Neural crest cell (in vitro differentiated cells): Measurements from ENCODE around the gene ANXA6. TPM values are rescaled to one million over a fixed set of nuclear protein-coding genes. Genes with fewer than 3 reads are reported as not detected.

ENCODE experiments used
- DNase-seq: peaks from one replicate; pipeline ENCODE4 v3.0.0; 2021; ENCODE audit warnings: low read depth, mixed read lengths, low spot score
- H3K27ac Mint-ChIP-seq: one replicate; pipeline ENCODE4 v1.8.0; 2021; ENCODE audit warnings: mild to moderate bottlenecking, mixed read lengths; ENCODE audit not compliant: unreplicated experiment
- H3K27me3 Mint-ChIP-seq: 2 replicates; pipeline ENCODE4 v1.8.0; 2021; ENCODE audit warnings: low read depth, mild to moderate bottlenecking, mixed read lengths
- H3K36me3 Mint-ChIP-seq: 2 replicates; pipeline ENCODE4 v1.8.0; 2021; ENCODE audit warnings: low read depth, mild to moderate bottlenecking, mixed read lengths
- H3K4me1 Mint-ChIP-seq: 2 replicates; pipeline ENCODE4 v1.8.0; 2021; ENCODE audit warnings: mixed read lengths
- H3K4me3 Mint-ChIP-seq: one replicate; pipeline ENCODE4 v1.8.0; 2021; ENCODE audit warnings: mild to moderate bottlenecking, mixed read lengths
- H3K9me3 Mint-ChIP-seq: 2 replicates; pipeline ENCODE4 v1.8.0; 2021; ENCODE audit warnings: mixed read lengths
- total RNA-seq: library from RNA; stranded (reverse); gene quantifications from 2 replicates; pipeline ENCODE4 v1.2.1, GENCODE V29; 2021
- TF ChIP-seq, protein P1 (sequence below): fragments of 200-600 bp; sonication (generic); conservative IDR thresholded peaks from 2 replicates; pipeline ENCODE4 v1.5.0; 2021; ENCODE audit warnings: antibody characterized with exemption, mild to moderate bottlenecking

ANXA6 gene
- total RNA-seq, 1 donor from 2014 or later = 151 TPM

DNA sequence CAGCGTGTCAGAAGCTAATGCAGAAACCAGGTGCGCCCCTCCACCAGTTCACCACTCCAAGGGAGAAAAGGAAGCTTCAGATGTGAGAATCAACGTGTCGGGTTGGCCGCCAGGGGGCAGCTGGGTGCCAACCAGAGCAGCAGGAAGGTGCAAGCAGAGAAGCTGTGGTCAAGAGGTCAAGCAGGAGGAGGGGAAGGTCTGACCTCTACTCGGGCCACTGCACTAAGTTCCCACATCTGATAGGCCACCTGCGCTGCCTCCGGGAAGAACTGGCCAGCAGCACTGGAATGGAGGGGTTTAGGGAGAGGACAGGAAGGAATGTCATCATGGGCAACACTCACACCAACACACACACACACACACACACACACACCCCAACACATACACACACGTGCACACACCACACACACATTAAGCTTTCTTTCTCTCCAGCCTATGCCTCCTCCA, 31.4 kb downstream of the ANXA6 start:
- peak overlapping the region; percentile 8 for H3K4me3 Mint-ChIP-seq
- peaks cover 18% of the 10 kb centered on the region for H3K4me1 Mint-ChIP-seq
- no peaks in the 10 kb centered on the region for H3K9me3 Mint-ChIP-seq
- H3K27ac Mint-ChIP-seq = no peak overlapping the region
- H3K27me3 Mint-ChIP-seq = no peaks in the 10 kb centered on the region
- peak; percentile 63 for DNase-seq
- H3K36me3 Mint-ChIP-seq = peaks cover 18% of the 10 kb centered on the region
- TF ChIP-seq, protein P1, sequence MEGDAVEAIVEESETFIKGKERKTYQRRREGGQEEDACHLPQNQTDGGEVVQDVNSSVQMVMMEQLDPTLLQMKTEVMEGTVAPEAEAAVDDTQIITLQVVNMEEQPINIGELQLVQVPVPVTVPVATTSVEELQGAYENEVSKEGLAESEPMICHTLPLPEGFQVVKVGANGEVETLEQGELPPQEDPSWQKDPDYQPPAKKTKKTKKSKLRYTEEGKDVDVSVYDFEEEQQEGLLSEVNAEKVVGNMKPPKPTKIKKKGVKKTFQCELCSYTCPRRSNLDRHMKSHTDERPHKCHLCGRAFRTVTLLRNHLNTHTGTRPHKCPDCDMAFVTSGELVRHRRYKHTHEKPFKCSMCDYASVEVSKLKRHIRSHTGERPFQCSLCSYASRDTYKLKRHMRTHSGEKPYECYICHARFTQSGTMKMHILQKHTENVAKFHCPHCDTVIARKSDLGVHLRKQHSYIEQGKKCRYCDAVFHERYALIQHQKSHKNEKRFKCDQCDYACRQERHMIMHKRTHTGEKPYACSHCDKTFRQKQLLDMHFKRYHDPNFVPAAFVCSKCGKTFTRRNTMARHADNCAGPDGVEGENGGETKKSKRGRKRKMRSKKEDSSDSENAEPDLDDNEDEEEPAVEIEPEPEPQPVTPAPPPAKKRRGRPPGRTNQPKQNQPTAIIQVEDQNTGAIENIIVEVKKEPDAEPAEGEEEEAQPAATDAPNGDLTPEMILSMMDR = peak; percentile 86

DNA sequence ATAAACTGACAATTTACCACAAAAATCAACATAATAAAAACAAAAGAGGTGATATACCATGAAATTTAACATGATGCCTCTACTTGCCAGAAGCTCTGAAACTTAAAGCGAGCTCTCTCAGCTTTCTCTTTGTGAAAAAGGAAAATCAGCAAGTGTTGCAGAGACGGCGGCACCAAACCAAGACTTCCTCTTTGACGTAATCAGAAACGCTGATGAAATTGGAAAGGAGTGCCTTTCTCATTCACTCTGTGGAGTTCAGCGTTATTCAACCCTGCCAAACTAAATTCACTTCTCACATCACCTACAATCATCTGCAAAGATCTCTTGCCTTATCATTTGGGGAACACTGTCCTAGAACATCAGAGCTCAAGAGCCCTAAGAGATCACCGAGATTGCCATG, 32.2 kb downstream of the ANXA6 start:
- TF ChIP-seq, protein P1 = no peak
- H3K36me3 Mint-ChIP-seq = peaks cover 18% of the 10 kb centered on the region
- peaks cover 18% of the 10 kb centered on the region for H3K4me1 Mint-ChIP-seq
- H3K4me3 Mint-ChIP-seq = no peak overlapping the region
- no peaks in the 10 kb centered on the region for H3K27me3 Mint-ChIP-seq
- no peak overlapping the region for H3K27ac Mint-ChIP-seq
- no peaks in the 10 kb centered on the region for H3K9me3 Mint-ChIP-seq
- DNase-seq = no peak

DNA sequence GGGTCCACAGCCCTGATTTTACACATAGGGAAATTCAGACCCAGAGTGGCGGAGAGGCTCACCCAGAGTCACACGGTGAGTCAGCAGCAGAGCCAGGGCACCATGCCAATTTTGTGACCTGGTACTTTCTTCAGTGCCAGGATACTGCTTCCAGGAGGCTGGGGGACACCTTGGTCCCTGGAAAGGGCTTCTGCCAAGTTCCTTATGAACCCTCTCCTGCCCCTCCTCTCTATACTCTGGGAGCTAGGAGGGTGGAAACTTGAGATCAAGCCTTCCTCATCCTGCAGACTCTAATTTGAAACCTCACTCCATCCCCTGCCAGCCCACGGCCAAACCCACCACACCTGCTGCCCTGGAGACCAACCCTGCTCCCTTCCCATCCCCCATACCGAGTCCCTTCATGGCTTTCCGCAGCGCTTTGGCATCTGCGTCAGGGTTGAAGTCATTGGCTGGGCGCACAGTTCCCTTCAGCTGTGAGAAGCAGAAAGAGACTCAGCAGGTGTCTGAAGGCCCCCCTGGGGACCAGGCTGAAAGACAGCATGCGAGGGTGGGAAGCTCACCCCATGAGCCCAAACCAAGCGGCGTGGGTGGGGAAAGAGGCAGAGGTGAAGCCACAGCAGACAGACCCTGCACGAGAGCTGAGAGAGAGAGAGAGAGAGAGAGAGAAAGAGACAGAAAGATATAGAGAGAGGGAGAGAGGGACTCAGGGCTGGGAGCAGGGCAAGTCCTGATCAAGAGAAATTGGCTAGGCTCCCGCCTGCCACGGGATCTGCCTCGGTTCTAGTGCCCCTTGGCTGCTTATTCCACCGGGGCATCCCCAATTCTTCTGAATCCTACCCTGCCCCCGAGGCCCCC, 33.5 kb downstream of the ANXA6 start:
- Mint-ChIP-seq H3K9me3 (no peaks in the 10 kb centered on the region), H3K27me3 (no peaks in the 10 kb centered on the region), H3K27ac (peak overlapping the region; percentile 58), H3K4me3 (no peak overlapping the region), H3K36me3 (peaks cover 16% of the 10 kb centered on the region), H3K4me1 (peaks cover 15% of the 10 kb centered on the region)
- TF ChIP-seq, protein P1 = no peak
- DNase-seq = no peak

DNA sequence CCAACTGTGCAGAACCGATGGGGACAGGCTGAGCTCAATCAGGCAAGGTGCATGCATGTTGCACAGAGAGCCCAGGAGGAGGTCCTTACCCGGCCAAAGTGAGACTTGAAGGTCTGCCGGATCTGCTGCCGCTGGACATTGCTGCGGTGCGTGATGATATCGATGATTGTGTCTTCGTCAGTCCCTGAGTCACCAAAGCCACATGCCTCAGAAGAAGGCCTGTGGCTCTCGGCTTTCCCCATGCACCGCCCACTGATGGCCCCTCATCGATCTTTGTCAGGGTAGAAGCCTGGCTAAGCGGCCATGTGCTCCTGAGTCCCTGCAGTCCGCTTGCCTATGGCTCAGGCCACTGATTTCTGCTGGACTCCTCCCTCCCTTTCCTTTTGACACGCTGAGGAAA, 34.8 kb downstream of the ANXA6 start:
- Mint-ChIP-seq H3K27ac (no peak overlapping the region), H3K27me3 (no peaks in the 10 kb centered on the region), H3K9me3 (no peaks in the 10 kb centered on the region), H3K36me3 (peaks cover 14% of the 10 kb centered on the region), H3K4me3 (no peak overlapping the region), H3K4me1 (peaks cover 15% of the 10 kb centered on the region)
- TF ChIP-seq, protein P1 = no peak
- no peak for DNase-seq

DNA sequence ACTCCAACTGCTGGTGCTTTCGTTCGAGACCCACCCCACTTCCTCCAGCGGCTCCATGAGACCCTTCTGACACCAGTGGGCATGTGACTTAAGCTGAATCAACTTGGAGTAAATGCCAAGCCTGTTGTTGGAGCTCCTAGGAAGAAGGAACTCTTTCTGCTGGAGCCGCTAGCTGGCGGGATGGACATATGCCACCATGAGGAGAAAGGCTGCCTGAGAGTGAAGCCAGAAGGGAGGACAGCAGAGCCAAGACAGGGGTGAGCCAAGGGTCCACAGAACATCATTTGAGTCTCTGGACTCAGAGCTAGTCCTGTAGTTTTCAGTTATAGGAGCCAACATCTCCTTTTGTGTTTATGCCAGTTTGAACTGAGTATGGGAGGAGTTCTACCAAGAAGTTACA, 35.9 kb downstream of the ANXA6 start:
- no peak for DNase-seq
- peaks cover 7% of the 10 kb centered on the region for H3K4me1 Mint-ChIP-seq
- H3K4me3 Mint-ChIP-seq = no peak overlapping the region
- H3K36me3 Mint-ChIP-seq = peaks cover 11% of the 10 kb centered on the region
- TF ChIP-seq, protein P1 = no peak
- H3K27me3 Mint-ChIP-seq = no peaks in the 10 kb centered on the region
- H3K9me3 Mint-ChIP-seq = no peaks in the 10 kb centered on the region
- no peak overlapping the region for H3K27ac Mint-ChIP-seq
